NCI-H146 treated with DMSO at 0.1 percent for 48 hours (cell line): ENCODE results near the gene INPP4B.

ENCODE experiments used
- DNase-seq: peaks from one replicate; lab custom pipeline; 2025; ENCODE audit not compliant: unreplicated experiment; lab: John Stamatoyannopoulos, UW

Gene INPP4B

GRCh38 chr4:142354041-142354440, 492.1 kb downstream of the INPP4B start:
- DNase-seq = no peak

- DNase-seq = no peak
Measured at GRCh38 chr4:142353149-142353738, 492.9 kb downstream of the INPP4B start.

- DNase-seq = no peak
Measured at GRCh38 chr4:142352712-142353111, 493.4 kb downstream of the INPP4B start.

- no peak for DNase-seq
Measured at GRCh38 chr4:142351958-142352357, 494.1 kb downstream of the INPP4B start.

GRCh38 chr4:142350871-142351270, 495.2 kb downstream of the INPP4B start:
- no peak for DNase-seq

GRCh38 chr4:142348613-142349021, 497.5 kb downstream of the INPP4B start:
- no peak for DNase-seq

GRCh38 chr4:142347241-142347640, 498.9 kb downstream of the INPP4B start:
- DNase-seq = no peak

- DNase-seq = no peak
Measured at GRCh38 chr4:142345924-142346323, 500.2 kb downstream of the INPP4B start.

- DNase-seq = no peak
Measured at GRCh38 chr4:142341268-142341667, 504.8 kb downstream of the INPP4B start.

GRCh38 chr4:142339053-142339452, 507.0 kb downstream of the INPP4B start:
- DNase-seq = no peak

- no peak for DNase-seq
Measured at GRCh38 chr4:142336251-142336934, 509.7 kb downstream of the INPP4B start.

GRCh38 chr4:142334931-142335330, 511.2 kb downstream of the INPP4B start:
- no peak for DNase-seq

- no peak for DNase-seq
Measured at GRCh38 chr4:142331646-142332045, 514.5 kb downstream of the INPP4B start.

- no peak for DNase-seq
Measured at GRCh38 chr4:142331132-142331531, 515.0 kb downstream of the INPP4B start.

GRCh38 chr4:142330311-142330710, 515.8 kb downstream of the INPP4B start:
- no peak for DNase-seq

GRCh38 chr4:142329313-142329712, 516.8 kb downstream of the INPP4B start:
- DNase-seq = no peak

- DNase-seq = no peak
Measured at GRCh38 chr4:142326181-142326580, 519.9 kb downstream of the INPP4B start.

GRCh38 chr4:142324572-142324971, 521.5 kb downstream of the INPP4B start:
- no peak for DNase-seq

- no peak for DNase-seq
Measured at GRCh38 chr4:142322996-142323395, 523.1 kb downstream of the INPP4B start.

- DNase-seq = no peak
Measured at GRCh38 chr4:142318280-142318679, 527.8 kb downstream of the INPP4B start.

- no peak for DNase-seq
Measured at GRCh38 chr4:142316913-142317312, 529.2 kb downstream of the INPP4B start.

- no peak for DNase-seq
Measured at GRCh38 chr4:142316025-142316424, 530.1 kb downstream of the INPP4B start.

GRCh38 chr4:142314686-142315085, 531.4 kb downstream of the INPP4B start:
- no peak for DNase-seq
